Measurements from ENCODE around the gene ZNF543.
A peak's percentile ranks its signal among the peaks of the same experiment; 100 is the strongest.
"Not testable (repeated sequence)": the region's sequence is repeated elsewhere in the genome, so short reads cannot be mapped to it uniquely, and the experiment has no call there.

ZNF543 gene

DNA sequence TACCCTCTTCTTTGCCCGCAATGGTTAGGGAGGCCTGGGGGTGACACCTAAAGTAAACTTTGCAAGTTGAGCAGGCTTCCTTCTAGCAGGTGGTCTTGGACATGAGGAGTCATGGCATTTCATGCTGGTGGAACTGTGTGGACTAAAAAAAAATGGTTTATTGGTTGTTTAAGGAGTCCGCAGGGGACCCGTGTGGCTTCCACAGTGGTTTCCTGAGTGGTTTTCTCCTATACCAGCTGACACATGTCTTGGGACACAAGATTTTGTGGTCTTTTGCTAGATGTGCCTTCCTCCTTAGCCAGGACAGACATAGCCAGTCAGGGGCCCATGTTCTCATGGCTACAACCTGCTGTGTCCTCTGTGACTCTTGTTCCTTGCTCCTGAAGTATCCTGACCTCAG, 1.5 kb downstream of the ZNF543 start:
- no peak for DNase-seq

DNA sequence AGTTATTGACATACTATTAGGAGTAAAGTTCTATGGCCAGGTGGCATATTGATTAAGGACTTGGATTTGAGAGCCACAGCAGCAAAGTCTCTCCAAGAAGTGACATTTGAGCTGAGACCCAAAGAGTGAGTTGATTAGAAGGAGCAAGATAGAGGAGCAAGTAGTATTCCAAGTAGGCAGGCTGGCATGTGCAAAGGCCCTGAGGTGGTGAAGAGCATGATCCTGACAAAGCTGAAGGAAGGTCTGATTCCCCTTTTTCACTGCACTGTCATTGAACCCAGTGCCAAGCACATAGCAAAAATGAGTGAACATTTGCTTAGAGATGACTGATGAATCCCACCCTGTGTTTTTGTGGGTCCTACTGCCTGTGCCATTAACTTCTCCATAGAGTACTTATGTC, 4.7 kb downstream of the ZNF543 start:
- DNase-seq: no peak

DNA sequence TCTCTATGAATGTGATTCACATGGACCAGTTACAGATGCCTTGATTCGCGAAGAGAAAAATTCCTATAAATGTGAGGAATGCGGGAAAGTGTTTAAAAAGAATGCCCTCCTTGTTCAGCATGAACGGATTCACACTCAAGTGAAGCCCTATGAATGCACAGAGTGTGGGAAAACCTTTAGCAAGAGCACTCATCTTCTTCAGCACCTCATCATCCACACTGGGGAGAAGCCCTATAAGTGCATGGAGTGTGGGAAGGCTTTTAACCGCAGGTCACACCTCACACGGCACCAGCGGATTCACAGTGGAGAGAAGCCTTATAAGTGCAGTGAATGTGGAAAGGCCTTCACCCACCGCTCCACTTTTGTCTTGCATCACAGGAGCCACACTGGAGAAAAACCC, 7.7 kb downstream of the ZNF543 start:
- no peak for DNase-seq

DNA sequence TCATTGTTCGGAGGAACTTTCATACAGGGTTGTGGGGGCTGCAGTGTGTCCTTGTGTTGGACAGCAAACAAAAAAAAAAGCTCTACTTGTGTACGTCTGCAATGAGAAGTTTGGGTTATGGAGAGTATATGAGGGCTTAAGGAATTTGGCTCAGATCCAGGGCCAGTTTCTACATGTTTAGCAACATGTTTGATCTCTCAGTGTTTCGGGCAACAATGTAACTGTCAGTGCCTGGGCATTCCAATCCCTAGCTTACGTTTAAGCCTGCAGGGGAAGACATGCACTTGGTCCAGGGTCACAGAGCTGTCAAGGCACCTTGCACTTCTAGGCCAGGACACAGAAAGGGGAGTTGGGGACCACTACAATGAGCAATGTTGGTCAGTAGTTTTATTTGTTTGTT, 13.9 kb downstream of the ZNF543 start:
- no peak for DNase-seq

DNA sequence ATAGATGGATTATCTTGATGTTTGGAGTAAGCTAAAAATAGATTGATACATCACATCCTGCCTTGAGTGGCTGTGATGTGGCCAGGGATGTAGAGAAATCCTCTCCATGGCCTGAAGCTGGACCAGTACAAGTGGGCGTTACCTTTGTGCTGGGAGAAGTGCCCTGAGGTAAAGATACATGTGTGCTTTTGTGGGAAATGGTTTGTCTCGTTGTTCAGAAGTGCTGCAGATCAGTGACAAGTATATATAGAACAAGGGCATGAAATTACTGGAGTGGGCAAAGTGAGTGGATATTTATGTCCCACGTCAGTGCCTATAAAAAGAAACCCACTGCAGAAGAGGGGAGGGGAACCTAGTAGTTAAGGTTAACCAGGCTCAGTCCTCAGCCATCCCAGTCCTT, 18.6 kb downstream of the ZNF543 start:
- DNase-seq: no peak

DNA sequence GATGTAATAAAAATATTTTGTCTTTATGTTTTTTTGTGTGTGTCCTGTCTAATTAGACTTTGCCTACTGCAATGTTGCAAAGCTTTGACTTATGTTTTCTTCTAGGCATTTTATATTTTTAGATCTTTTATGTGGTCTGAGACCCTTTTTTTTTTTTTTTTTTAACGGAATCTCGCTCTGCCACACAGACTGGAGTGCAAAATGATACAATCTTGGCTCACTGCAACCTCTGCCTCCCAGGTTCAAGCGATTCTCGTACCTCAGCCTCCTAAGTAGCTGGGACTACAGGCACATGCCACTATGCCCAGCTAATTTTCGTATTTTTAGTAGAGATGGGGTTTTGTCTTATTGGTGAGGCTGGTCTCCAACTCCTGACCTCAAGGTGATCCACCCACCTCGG, 22.3 kb downstream of the ZNF543 start:
- no peak for DNase-seq

DNA sequence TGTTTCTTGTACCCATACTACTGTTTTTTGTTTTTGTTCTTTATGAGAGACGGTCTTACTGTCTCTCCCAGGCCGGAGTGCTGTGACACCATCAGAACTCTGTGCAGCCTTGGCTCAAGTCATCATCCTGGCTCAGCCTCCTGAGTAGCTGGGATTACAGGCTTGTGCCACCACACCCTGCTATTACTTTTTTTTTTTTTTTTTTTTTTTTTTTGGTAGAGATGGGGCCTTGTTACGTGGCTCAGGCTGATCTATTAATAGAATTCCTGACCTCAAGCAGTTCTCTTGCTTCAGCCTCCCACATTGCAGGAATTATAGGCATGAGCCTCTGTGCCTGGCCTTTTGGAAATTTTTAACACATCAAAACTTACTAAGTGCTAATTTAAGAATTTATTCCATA, 27.9 kb downstream of the ZNF543 start:
- no peak for DNase-seq

DNA sequence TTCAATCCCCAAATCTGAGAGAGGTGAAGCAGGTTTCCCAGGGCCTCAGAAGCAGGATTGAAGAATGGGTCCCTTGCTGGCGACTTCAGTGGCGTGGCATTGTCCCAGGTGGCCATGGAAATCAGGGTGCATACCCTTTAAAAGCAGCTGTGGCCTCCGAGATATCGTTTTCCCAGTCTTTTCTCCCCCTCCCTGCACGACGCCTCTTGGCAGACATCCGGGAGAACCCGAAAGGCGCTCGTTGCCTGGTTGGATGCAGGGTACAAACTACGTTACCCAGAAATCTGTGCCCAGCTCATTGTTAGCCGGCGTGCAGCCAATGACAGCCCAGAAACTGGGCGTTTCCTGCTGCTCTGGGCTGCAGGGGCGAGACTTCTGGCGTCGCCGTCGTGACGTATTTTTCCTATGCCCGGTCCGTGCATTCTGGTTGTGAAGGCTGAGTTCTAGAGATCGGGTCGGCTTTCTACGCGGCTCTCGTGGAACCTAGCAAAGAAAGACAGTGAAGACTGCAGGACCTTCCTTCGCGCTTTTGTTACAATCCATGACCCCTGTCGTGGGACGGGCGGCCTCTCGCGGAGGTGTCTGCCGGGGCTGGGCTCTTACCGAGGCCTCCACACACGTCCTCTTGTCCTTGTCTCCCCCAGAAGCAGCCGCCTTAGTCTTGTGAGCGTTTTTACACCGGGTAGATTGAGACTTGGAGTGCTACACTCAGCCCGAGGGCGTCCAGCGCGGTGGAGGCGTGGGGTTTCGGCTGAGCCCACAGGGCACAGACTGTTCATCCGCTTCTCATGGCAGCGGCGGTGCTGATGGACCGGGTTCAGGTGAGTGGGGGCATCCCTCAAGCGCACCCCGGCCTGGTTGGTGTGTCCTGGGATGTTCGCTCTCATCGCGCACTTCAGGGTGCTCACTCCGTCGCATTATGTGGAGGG, 30.9 kb downstream of the ZNF543 start, which contains the start of gene ZNF304:
Gene ZNF304, plus strand, starts transcription at position 395 of the 929 bp plus-strand sequence. Its CDS starts 394 bp downstream, at position 789.
- peak; percentile 94 to 95 for DNase-seq

DNA sequence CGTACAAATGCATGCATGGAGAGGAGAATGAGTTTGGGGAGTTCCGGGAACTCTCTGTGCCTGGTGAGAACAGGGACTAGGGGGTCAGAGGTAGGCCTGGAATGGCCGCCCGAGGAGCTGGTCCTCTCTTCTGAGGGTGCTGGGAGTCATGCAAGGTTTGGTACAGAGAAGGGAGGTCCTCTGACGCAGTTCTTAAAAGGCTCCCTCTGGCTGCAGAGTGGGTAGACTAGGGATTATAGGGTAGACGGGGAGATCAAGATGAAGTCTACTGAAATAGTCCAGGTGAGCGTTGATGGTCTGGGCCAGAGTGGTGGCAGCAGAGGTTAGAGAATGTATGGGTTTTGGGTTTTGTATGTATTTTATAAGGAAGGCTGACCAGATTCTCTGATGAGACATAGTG, 31.6 kb downstream of the ZNF543 start:
- DNase-seq: no peak

DNA sequence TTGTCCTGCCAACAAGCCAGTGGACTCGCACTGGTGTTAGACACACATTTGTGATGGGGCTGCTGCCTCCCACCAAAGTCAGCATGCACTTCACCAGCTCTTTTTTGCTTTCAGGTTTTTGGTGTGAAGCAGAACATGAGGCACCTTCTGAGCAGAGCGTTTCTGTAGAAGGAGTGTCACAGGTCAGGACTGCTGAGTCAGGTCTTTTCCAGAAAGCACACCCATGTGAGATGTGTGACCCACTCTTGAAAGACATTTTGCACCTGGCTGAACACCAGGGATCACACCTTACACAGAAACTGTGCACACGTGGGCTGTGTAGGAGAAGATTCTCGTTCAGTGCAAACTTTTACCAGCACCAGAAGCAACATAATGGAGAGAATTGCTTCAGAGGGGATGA, 35.6 kb downstream of the ZNF543 start:
- no peak for DNase-seq

DNA sequence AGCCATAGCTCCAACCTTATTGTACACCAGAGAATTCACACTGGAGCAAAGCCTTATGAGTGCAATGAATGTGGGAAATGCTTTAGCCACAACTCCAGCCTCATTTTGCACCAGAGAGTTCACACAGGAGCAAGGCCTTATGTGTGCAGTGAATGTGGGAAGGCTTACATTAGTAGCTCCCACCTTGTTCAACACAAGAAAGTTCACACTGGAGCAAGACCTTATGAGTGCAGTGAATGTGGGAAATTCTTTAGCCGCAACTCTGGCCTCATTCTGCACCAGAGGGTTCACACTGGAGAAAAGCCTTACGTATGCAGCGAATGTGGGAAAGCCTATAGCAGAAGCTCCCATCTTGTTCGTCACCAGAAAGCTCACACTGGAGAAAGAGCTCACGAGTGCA, 37.1 kb downstream of the ZNF543 start:
- DNase-seq: no peak

DNA sequence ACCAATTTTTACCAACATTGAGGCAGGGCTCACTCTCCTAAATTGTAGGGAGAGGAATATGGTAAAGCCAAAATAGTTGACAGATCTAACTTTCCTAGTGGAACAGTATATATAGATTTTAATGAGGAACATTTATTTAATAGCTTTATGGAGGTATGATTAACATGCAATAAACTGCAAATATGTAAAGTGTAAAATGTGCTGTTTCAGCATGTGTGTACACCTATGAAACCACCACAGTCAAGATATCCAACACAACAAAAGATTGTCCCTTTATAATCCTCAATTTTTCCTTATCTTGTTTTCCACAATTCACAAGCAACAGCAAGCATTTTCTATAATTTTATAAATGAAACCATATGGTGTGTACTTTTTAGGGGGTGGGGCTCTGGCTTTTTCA, 39.0 kb downstream of the ZNF543 start:
- no peak for DNase-seq

DNA sequence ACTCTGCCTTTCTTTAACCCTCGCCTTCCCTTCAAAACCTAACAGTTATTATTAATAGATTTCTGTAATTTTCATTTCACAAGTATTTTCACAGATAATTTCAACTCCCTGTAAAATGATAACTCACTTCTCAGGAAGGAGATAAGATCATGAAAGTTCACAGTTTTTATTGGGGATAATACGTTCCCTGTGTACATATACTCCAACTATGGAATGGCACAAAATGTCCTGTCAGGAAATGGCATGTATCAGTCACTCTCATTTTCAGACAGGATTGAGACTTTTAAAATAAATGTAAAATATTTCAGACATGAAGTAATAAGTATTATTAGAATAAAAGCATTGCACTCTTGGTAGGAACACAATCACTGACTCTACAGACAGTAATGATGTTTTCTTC, 42.1 kb downstream of the ZNF543 start:
- no peak for DNase-seq

DNA sequence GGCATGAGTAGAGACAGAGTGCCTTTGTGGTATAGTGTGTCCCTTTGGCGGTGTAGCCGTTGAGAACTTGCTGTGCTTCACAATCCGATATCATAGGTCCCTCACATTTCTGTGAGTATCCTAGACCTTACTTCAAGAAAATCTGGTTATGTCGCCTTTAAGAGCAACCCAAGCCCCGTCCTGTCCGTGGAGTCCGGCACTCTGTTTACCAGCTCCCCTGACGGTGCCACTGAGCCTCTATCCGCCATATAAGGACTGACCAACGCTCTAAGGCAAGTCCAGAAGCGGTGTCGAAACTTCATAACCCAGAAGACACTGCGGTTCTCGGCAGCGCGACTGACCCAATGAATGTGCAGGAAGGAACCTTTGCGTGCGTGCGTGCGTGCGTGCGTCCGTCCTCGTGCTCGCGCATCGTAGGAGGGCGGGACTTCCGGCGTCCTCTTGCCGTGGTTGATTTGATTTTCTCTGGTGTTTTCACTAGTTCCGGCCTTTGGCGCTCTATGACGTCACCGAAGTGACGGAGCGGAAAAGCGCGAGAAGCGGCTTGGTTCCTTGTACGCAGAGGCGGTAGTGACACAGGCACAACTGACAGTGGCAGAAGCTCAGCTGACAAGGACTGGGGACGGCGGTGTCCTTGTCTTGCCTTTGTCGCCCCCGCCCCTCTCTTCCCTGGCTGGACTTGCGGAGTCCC, 42.9 kb downstream of the ZNF543 start, which contains the start of the genes TRAPPC2B and ZNF547:
Gene TRAPPC2B, plus strand, starts transcription at position 555 of the 691 bp plus-strand sequence. CDS start 1,283 bp downstream, outside the sequence.
Gene ZNF547, plus strand, starts transcription at position 555 of the 691 bp plus-strand sequence. CDS start 5,005 bp downstream, outside the sequence.
- peak; percentile 99 to 100 for DNase-seq

DNA sequence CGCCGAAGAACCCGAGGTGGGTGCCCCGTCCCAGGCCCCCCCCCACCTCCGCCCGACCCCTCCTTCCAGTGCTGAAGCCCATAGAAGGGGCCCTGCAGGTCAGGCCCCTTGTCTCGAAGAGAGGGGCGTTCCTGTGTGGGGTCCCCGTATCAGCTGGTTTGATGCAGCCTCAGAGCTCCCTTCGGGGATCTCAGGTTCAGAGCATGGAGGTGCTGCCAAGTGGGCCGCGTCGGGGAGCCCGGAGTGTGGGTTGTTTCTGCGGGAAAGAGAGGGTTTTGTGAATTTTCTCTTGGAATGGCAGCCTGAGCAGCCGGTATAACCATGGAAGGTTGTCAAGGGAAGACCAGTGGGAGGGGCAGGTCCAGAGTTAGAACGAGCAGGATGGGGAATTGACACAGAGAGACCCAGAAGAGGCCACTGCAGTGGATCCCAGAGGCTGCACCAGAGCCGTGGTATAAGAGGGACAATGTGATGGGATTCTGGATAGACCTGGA, 43.5 kb downstream of the ZNF543 start:
- DNase-seq: no peak

DNA sequence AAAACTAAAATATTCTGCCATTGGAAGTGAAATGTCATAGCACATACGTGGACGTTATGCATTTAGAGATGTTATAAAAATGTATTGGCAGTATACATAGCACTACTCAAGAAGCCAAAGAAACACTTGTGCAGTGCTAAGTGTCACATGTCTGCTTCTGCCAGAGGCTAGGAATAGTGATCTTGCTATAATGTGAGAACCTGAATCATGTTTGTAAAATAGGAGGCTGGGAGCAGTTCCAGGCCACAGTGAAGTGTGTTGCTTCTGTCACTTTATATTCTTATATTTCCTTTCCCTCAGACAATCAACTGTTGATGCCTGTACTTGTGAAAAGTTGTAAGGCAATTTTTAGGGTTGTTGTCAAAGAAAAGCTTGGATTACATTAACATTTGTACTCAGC, 46.5 kb downstream of the ZNF543 start:
- no peak for DNase-seq

DNA sequence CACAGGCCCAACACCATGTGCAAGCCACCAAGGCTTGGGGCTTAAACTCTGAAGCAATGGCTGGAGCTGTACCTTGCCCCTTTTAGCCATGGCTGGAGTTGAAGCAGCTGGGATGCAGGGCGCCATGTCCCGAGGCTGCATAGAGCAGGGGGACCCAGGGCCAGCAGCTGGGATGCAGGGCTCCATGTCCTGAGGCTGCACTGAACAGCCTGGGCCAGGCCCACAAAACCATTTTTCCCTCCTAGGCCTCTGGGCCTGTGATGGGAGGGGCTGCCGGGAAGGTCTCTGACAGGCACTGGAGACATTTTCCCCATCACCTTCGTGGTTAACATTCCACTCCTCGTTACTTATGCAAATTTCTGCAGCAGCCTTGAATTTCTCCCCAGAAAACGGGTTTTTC, 53.9 kb downstream of the ZNF543 start:
- DNase-seq: no peak

DNA sequence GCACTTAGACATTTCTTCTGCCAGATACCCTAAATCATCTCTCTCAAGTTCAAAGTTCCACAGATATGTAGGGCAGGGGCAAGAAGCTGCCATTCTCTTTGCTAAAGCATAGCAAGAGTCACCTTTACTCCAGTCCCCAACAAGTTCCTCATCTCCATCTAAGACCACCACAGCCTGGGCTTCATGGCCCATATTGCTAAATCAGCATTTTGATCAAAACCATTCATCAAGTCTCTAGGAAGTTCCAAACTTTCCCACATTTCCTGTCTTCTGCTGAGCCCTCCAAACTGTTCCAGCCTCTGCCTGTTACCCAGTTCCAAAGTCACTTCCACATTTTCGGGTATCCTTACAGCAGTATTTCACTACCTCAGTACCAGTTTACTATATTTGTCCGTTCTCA, 54.4 kb downstream of the ZNF543 start:
- not testable (repeated sequence) for DNase-seq

DNA sequence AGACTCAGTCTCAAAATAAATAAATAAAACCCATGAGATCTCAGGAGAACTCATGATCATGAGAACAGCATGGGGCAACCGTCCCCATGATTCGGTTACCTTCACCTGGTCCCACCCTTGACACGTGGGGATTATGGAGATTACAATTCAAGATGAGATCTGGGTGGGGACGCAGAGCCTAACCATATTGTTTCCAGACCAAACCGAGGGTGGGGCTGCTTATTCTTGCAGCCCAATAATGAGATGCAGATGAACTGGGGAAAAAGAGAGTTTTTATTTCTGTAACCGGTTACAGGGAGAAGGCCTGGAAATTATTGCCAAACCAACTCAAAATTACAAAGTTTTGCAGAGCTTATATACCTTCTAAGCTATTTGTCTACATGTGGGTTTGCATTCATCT, 55.9 kb downstream of the ZNF543 start:
- no peak for DNase-seq

DNA sequence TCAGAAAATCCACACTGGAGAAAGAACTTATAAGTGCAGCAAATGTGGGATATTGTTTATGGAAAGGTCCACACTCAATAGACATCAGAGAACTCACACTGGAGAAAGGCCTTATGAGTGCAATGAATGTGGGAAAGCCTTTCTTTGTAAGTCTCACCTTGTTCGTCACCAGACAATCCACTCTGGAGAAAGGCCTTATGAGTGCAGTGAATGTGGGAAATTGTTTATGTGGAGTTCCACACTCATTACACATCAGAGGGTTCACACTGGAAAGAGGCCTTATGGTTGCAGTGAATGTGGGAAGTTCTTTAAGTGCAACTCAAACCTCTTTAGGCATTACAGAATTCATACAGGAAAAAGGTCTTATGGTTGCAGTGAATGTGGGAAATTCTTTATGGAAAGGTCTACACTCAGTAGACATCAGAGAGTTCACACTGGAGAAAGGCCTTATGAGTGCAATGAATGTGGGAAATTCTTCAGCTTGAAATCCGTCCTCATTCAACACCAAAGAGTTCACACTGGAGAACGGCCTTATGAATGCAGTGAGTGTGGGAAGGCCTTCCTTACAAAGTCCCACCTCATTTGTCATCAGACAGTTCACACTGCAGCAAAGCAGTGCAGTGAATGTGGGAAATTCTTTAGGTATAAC, 57.4 kb downstream of the ZNF543 start:
- DNase-seq: no peak
